DND-41 (cell line): ENCODE results near the gene KAT2B.

Experiments used
- ATAC-seq: fragments of 200-7000 bp; cut with Tn5 transposase; 3 replicates; pipeline ENCODE4 v1.9.1; 2021; ENCODE audit warnings: low read depth; ENCODE audit not compliant: insufficient read depth
- DNase-seq: peaks from one replicate; pipeline ENCODE4 v3.0.0-alpha.2; 2020
- H2AFZ ChIP-seq: 2 replicates; pipeline ENCODE4 v1.6.0; 2012; ENCODE audit warnings: low read depth, low read length
- H3K27ac ChIP-seq: 2 replicates; pipeline ENCODE4 v1.5.1; 2012; ENCODE audit warnings: low read length, inconsistent platforms
- H3K27me3 ChIP-seq: fragments of 200-600 bp; sonication (generic); 2 replicates; pipeline ENCODE4 v1.6.0; 2012; ENCODE audit warnings: low read length, mild to moderate bottlenecking, inconsistent platforms; ENCODE audit not compliant: insufficient read depth, poor library complexity
- H3K36me3 ChIP-seq: 2 replicates; pipeline ENCODE4 v1.5.1; 2012; ENCODE audit warnings: low read length, inconsistent platforms; ENCODE audit not compliant: insufficient read depth
- H3K4me1 ChIP-seq: 2 replicates; pipeline ENCODE4 v1.5.1; 2012; ENCODE audit warnings: mild to moderate bottlenecking, low read length; ENCODE audit not compliant: insufficient read depth
- H3K4me2 ChIP-seq: 2 replicates; pipeline ENCODE4 v1.6.0; 2012; ENCODE audit warnings: mild to moderate bottlenecking, moderate library complexity, low read length, inconsistent platforms; ENCODE audit not compliant: insufficient read depth
- H3K4me3 ChIP-seq, 2 experiments: fragments of 200-600 bp in 1 of 2; shearing (Covaris generic) in 1 of 2; 2 replicates each; pipeline ENCODE4 v1.5.1; 2012 to 2016; ENCODE audit warnings: inconsistent platforms in 2 of 2, low read length in 2 of 2, mild to moderate bottlenecking in 2 of 2, low read depth in 1 of 2, moderate library complexity in 1 of 2
- H3K79me2 ChIP-seq: 2 replicates; pipeline ENCODE4 v1.6.0; 2012; ENCODE audit warnings: low read length, inconsistent platforms; ENCODE audit not compliant: insufficient read depth
- H3K9ac ChIP-seq: 2 replicates; pipeline ENCODE4 v1.6.0; 2012; ENCODE audit warnings: low read depth, mild to moderate bottlenecking, inconsistent platforms, low read length, moderate library complexity
- H3K9me3 ChIP-seq: 2 replicates; pipeline ENCODE4 v1.5.1; 2012; ENCODE audit warnings: low read length, moderate library complexity, mild to moderate bottlenecking, inconsistent platforms; ENCODE audit not compliant: insufficient read depth, severe bottlenecking
- H4K20me1 ChIP-seq: 2 replicates; pipeline ENCODE4 v1.6.0; 2012; ENCODE audit warnings: low read length; ENCODE audit not compliant: insufficient read depth
- EZH2 ChIP-seq: IDR thresholded peaks from 3 replicates; pipeline ENCODE4 v1.6.1; 2012; ENCODE audit warnings: borderline replicate concordance, low read depth, mild to moderate bottlenecking, moderate library complexity, low read length, inconsistent platforms; ENCODE audit not compliant: severe bottlenecking
- TF ChIP-seq, protein P1 (sequence below): IDR thresholded peaks from 2 replicates; pipeline ENCODE4 v1.5.1; 2012; ENCODE audit warnings: borderline replicate concordance, low read length, moderate library complexity, mild to moderate bottlenecking; ENCODE audit not compliant: poor library complexity, severe bottlenecking; ENCODE audit errors: extremely low read depth

KAT2B gene

DNA sequence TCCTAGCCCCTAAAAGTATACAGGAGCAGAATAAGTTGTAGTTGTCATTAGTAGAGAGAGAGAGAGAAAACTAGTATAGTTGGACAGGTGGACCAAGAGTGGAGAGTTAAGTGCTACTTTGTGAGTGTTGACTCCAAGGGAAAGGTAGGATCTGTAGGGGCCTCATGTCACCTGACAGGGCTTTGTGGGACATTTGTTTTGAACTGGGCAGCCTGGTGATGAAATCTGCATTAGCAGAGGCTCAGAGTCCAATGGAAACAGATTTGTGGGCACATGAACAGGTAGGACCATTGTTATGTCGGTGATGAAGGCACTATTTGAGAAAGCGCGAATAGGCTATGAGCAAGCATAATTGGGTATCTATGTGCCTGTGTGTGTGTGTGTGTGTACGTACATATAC is 102.3 kb downstream of the KAT2B start:
- no peak overlapping the region for H3K4me3 ChIP-seq
- H2AFZ ChIP-seq = no peak overlapping the region
- no peaks in the 10 kb centered on the region for H3K4me1 ChIP-seq
- TF ChIP-seq, protein P1, sequence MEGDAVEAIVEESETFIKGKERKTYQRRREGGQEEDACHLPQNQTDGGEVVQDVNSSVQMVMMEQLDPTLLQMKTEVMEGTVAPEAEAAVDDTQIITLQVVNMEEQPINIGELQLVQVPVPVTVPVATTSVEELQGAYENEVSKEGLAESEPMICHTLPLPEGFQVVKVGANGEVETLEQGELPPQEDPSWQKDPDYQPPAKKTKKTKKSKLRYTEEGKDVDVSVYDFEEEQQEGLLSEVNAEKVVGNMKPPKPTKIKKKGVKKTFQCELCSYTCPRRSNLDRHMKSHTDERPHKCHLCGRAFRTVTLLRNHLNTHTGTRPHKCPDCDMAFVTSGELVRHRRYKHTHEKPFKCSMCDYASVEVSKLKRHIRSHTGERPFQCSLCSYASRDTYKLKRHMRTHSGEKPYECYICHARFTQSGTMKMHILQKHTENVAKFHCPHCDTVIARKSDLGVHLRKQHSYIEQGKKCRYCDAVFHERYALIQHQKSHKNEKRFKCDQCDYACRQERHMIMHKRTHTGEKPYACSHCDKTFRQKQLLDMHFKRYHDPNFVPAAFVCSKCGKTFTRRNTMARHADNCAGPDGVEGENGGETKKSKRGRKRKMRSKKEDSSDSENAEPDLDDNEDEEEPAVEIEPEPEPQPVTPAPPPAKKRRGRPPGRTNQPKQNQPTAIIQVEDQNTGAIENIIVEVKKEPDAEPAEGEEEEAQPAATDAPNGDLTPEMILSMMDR = no peak
- TF ChIP-seq EZH2 = no peak
- H3K79me2 ChIP-seq = no peaks in the 10 kb centered on the region
- no peaks in the 10 kb centered on the region for H3K27me3 ChIP-seq
- ATAC-seq (no peak), DNase-seq (no peak)
- no peak overlapping the region for H3K27ac ChIP-seq
- no peaks in the 10 kb centered on the region for H3K36me3 ChIP-seq
- H3K4me2 ChIP-seq = no peak overlapping the region
- H3K9ac ChIP-seq = no peak overlapping the region
- no peaks in the 10 kb centered on the region for H4K20me1 ChIP-seq
- H3K9me3 ChIP-seq = no peaks in the 10 kb centered on the region

DNA sequence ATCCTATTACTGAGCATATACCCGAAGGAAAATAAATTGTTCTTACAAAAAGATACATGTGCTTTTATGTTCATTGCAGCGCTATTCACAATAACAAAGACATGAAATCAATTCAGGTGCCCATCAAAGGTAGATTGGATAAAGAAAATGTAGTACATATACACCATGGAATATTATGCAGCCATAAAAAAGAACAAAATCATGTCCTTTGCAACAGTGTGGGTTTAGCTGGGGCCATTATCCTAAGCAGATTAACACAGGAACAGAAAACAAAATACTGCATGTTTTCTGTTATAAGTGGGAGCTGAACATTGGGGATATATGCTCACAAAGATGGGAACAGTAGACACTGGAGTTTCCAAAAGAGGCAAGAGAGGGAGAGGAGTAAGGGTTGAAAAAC is 103.3 kb downstream of the KAT2B start:
- Histone ChIP-seq H2AFZ (no peak overlapping the region), H3K27me3 (no peaks in the 10 kb centered on the region), H3K4me2 (no peak overlapping the region), H3K27ac (no peak overlapping the region), H3K36me3 (no peaks in the 10 kb centered on the region), H3K4me3 (no peak overlapping the region), H3K9ac (no peak overlapping the region), H3K9me3 (no peaks in the 10 kb centered on the region), H3K79me2 (no peaks in the 10 kb centered on the region), H3K4me1 (no peaks in the 10 kb centered on the region), H4K20me1 (no peaks in the 10 kb centered on the region)
- DNase-seq = no peak
- TF ChIP-seq, protein P1 = no peak
- TF ChIP-seq EZH2 = no peak
- no peak for ATAC-seq

DNA sequence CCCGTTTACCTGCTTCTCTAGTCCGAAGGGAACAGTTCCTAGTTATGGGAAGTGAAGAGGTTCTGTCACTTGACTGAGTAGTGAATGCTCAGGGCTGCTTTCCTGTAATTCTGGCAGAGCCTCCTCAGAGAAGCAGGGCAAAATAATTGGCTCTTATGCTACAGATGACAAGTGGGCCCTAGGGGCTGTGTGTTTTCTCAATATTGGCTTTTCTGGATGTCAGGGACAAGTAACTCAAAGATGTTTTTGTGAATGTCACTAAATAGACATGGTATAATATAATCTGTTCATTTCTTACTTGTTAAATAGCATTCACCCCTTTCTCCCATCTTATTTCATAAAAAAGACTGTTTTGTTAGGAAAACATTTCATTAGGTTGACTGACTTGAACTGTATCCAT is 105.6 kb downstream of the KAT2B start:
- Histone ChIP-seq H2AFZ (no peak overlapping the region), H3K27ac (no peak overlapping the region), H4K20me1 (no peaks in the 10 kb centered on the region), H3K4me1 (no peaks in the 10 kb centered on the region), H3K79me2 (no peaks in the 10 kb centered on the region), H3K9ac (no peak overlapping the region), H3K27me3 (no peaks in the 10 kb centered on the region), H3K4me2 (no peak overlapping the region), H3K36me3 (no peaks in the 10 kb centered on the region), H3K4me3 (no peak overlapping the region), H3K9me3 (no peaks in the 10 kb centered on the region)
- ATAC-seq = no peak
- TF ChIP-seq, protein P1 = no peak
- TF ChIP-seq EZH2 = no peak
- no peak for DNase-seq

DNA sequence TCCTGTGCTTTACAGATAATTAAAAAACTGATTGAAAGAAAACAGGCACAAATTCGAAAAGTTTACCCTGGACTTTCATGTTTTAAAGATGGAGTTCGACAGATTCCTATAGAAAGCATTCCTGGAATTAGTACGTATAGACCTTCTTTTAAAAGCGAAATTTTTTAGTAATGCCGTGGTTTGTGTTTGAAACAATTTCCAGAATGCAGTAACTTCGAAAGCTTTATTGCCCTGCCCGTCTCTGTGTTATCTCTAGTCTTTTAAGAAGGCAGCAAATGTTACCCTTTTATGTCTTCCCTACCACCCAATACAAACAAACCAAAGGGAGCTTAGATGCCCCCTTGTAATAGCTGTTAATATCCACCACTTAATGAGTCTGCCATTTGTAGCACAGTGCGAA is 106.1 kb downstream of the KAT2B start:
- ATAC-seq (no peak), DNase-seq (no peak)
- no peak overlapping the region for H3K4me2 ChIP-seq
- no peaks in the 10 kb centered on the region for H4K20me1 ChIP-seq
- H3K4me3 ChIP-seq = no peak overlapping the region
- H3K79me2 ChIP-seq = no peaks in the 10 kb centered on the region
- H3K27me3 ChIP-seq = no peaks in the 10 kb centered on the region
- no peaks in the 10 kb centered on the region for H3K36me3 ChIP-seq
- H3K9me3 ChIP-seq = no peaks in the 10 kb centered on the region
- H3K4me1 ChIP-seq = no peaks in the 10 kb centered on the region
- no peak overlapping the region for H3K27ac ChIP-seq
- TF ChIP-seq, protein P1 = no peak
- no peak for TF ChIP-seq EZH2
- no peak overlapping the region for H3K9ac ChIP-seq
- H2AFZ ChIP-seq = no peak overlapping the region
